HAP-1 (cell line): ENCODE data around the gene DTNB.
"Not testable (repeated sequence)": the region's sequence is repeated elsewhere in the genome, so short reads cannot be mapped to it uniquely, and the experiment has no call there.

ENCODE experiments used
- DNase-seq, 2 experiments: peaks; one replicate each; pipeline ENCODE4 v3.0.0-alpha.2; 2016 to 2020; ENCODE audit warnings: low spot score in 2 of 2
- H3K27me3 ChIP-seq: fragments of 250-450 bp; sonication (Bioruptor Pico); 2 replicates; pipeline ENCODE4 v1.5.1; 2020; ENCODE audit warnings: low read depth, mild to moderate bottlenecking, moderate library complexity
- H3K36me3 ChIP-seq: fragments of 250-450 bp; sonication (Bioruptor Pico); replicated peaks from 2 replicates; pipeline ENCODE4 v1.5.1; 2020; ENCODE audit warnings: mild to moderate bottlenecking
- H3K4me1 ChIP-seq: fragments of 250-450 bp; sonication (Bioruptor Pico); 2 replicates; pipeline ENCODE4 v1.5.1; 2020; ENCODE audit warnings: mild to moderate bottlenecking
- H3K4me3 ChIP-seq: fragments of 250-450 bp; sonication (Bioruptor Pico); 2 replicates; pipeline ENCODE4 v1.5.1; 2020; ENCODE audit warnings: mild to moderate bottlenecking, moderate library complexity
- H3K9me3 ChIP-seq: fragments of 250-450 bp; sonication (Bioruptor Pico); 2 replicates; pipeline ENCODE4 v1.5.1; 2020; ENCODE audit warnings: mild to moderate bottlenecking, moderate library complexity
- in situ Hi-C: fragments of 300-500 bp; cut with MboI; formaldehyde crosslinking; loops from 3 replicates; pipeline ENCODE4 v1.14.3; 2020; ENCODE audit warnings: low sequenced_read_pairs, inconsistent platforms, mixed read lengths

DTNB gene

GRCh38 chr2:25669520-25669919 lies 3.9 kb downstream of the DTNB start:
- Histone ChIP-seq H3K27me3 (no peaks in the 10 kb centered on the region), H3K36me3 (no peaks in the 10 kb centered on the region), H3K4me3 (no peak overlapping the region), H3K4me1 (peaks cover 14% of the 10 kb centered on the region), H3K9me3 (no peaks in the 10 kb centered on the region)
- in situ Hi-C loops = no loop called here
- DNase-seq = no peak

- DNase-seq = no peak
- peaks cover 14% of the 10 kb centered on the region for H3K4me1 ChIP-seq
- in situ Hi-C loops = no loop called here
Measured at GRCh38 chr2:25666218-25666617, 7.2 kb downstream of the DTNB start.

GRCh38 chr2:25665429-25665828 lies 7.9 kb downstream of the DTNB start:
- peaks cover 14% of the 10 kb centered on the region for H3K4me1 ChIP-seq
- H3K27me3 ChIP-seq, H3K4me3 ChIP-seq, H3K36me3 ChIP-seq, DNase-seq, in situ Hi-C loops, H3K9me3 ChIP-seq: not testable (repeated sequence)

More at GRCh38 chr2:25666218-25666617, 7.2 kb downstream of the DTNB start:
- no peaks in the 10 kb centered on the region for H3K27me3 ChIP-seq
- no peak overlapping the region for H3K4me3 ChIP-seq
- no peaks in the 10 kb centered on the region for H3K36me3 ChIP-seq
- H3K9me3 ChIP-seq = no peaks in the 10 kb centered on the region

GRCh38 chr2:25664965-25665307 lies 8.4 kb downstream of the DTNB start:
- in situ Hi-C loops = no loop called here
- DNase-seq = no peak

GRCh38 chr2:25664183-25664964 lies 9.0 kb downstream of the DTNB start:
- in situ Hi-C loops = no loop called here
- no peak overlapping the region for H3K4me3 ChIP-seq

More at GRCh38 chr2:25664965-25665307, 8.4 kb downstream of the DTNB start:
- Histone ChIP-seq H3K36me3 (no peaks in the 10 kb centered on the region), H3K4me3 (no peak overlapping the region), H3K27me3 (no peaks in the 10 kb centered on the region), H3K9me3 (no peaks in the 10 kb centered on the region), H3K4me1 (peaks cover 10% of the 10 kb centered on the region)

GRCh38 chr2:25655316-25655715 lies 18.1 kb downstream of the DTNB start:
- Histone ChIP-seq H3K36me3 (no peaks in the 10 kb centered on the region), H3K9me3 (no peaks in the 10 kb centered on the region), H3K27me3 (no peaks in the 10 kb centered on the region), H3K4me3 (no peak overlapping the region), H3K4me1 (no peaks in the 10 kb centered on the region)
- in situ Hi-C loops = no loop called here
- no peak for DNase-seq

More at GRCh38 chr2:25664183-25664964, 9.0 kb downstream of the DTNB start:
- Histone ChIP-seq H3K9me3 (no peaks in the 10 kb centered on the region), H3K4me1 (peaks cover 8% of the 10 kb centered on the region), H3K27me3 (no peaks in the 10 kb centered on the region), H3K36me3 (no peaks in the 10 kb centered on the region)
- DNase-seq = peak; percentile 45 to 72

- H3K9me3 ChIP-seq = no peaks in the 10 kb centered on the region
- in situ Hi-C loops = no loop called here
- no peaks in the 10 kb centered on the region for H3K4me1 ChIP-seq
- no peak overlapping the region for H3K4me3 ChIP-seq
- no peaks in the 10 kb centered on the region for H3K27me3 ChIP-seq
- no peak for DNase-seq
- no peaks in the 10 kb centered on the region for H3K36me3 ChIP-seq
Measured at GRCh38 chr2:25654801-25655200, 18.6 kb downstream of the DTNB start.

- H3K36me3 ChIP-seq = no peaks in the 10 kb centered on the region
- in situ Hi-C loops = no loop called here
Measured at GRCh38 chr2:25651782-25652455, 21.5 kb downstream of the DTNB start.

GRCh38 chr2:25651066-25651465 lies 22.3 kb downstream of the DTNB start:
- Histone ChIP-seq H3K4me3 (no peak overlapping the region), H3K9me3 (no peaks in the 10 kb centered on the region), H3K4me1 (no peaks in the 10 kb centered on the region), H3K27me3 (no peaks in the 10 kb centered on the region), H3K36me3 (no peaks in the 10 kb centered on the region)
- in situ Hi-C loops = no loop called here
- DNase-seq = no peak

More at GRCh38 chr2:25651782-25652455, 21.5 kb downstream of the DTNB start:
- H3K4me1 ChIP-seq = no peaks in the 10 kb centered on the region
- H3K27me3 ChIP-seq = no peaks in the 10 kb centered on the region
- no peak for DNase-seq
- H3K9me3 ChIP-seq = no peaks in the 10 kb centered on the region
- H3K4me3 ChIP-seq = no peak overlapping the region

GRCh38 chr2:25650256-25650655 lies 23.1 kb downstream of the DTNB start:
- DNase-seq = no peak
- no peaks in the 10 kb centered on the region for H3K9me3 ChIP-seq
- H3K36me3 ChIP-seq = no peaks in the 10 kb centered on the region
- in situ Hi-C loops = no loop called here
- no peaks in the 10 kb centered on the region for H3K4me1 ChIP-seq
- H3K27me3 ChIP-seq = no peaks in the 10 kb centered on the region
- no peak overlapping the region for H3K4me3 ChIP-seq

GRCh38 chr2:25649786-25650185 lies 23.6 kb downstream of the DTNB start:
- no peak for DNase-seq
- H3K27me3 ChIP-seq = no peaks in the 10 kb centered on the region
- in situ Hi-C loops = no loop called here
- no peaks in the 10 kb centered on the region for H3K36me3 ChIP-seq
- no peak overlapping the region for H3K4me3 ChIP-seq
- no peaks in the 10 kb centered on the region for H3K4me1 ChIP-seq
- no peaks in the 10 kb centered on the region for H3K9me3 ChIP-seq

GRCh38 chr2:25642298-25642697 lies 31.1 kb downstream of the DTNB start:
- Histone ChIP-seq H3K36me3 (peaks cover 5% of the 10 kb centered on the region), H3K4me3 (no peak overlapping the region), H3K9me3 (no peaks in the 10 kb centered on the region), H3K4me1 (no peaks in the 10 kb centered on the region), H3K27me3 (no peaks in the 10 kb centered on the region)
- in situ Hi-C loops = no loop called here
- no peak for DNase-seq

- in situ Hi-C loops = no loop called here
- Histone ChIP-seq H3K4me1 (no peaks in the 10 kb centered on the region), H3K9me3 (no peaks in the 10 kb centered on the region), H3K36me3 (peaks cover 5% of the 10 kb centered on the region), H3K27me3 (no peaks in the 10 kb centered on the region), H3K4me3 (no peak overlapping the region)
- no peak for DNase-seq
Measured at GRCh38 chr2:25639696-25640095, 33.7 kb downstream of the DTNB start.

- no peaks in the 10 kb centered on the region for H3K27me3 ChIP-seq
- in situ Hi-C loops = no loop called here
- H3K36me3 ChIP-seq = peaks cover 3% of the 10 kb centered on the region
Measured at GRCh38 chr2:25639131-25639530, 34.2 kb downstream of the DTNB start.

More at GRCh38 chr2:25639131-25639530, 34.2 kb downstream of the DTNB start:
- H3K4me3 ChIP-seq = no peak overlapping the region
- no peaks in the 10 kb centered on the region for H3K4me1 ChIP-seq
- H3K9me3 ChIP-seq = no peaks in the 10 kb centered on the region
- DNase-seq = no peak
